Loucy (cell line): Measurements from ENCODE around the gene DTNB.
"Not testable (repeated sequence)": the region's sequence is repeated elsewhere in the genome, so short reads cannot be mapped to it uniquely, and the experiment has no call there.

ENCODE experiments used
- H2AFZ ChIP-seq: fragments of 200-600 bp; sonication (generic); 2 replicates; pipeline ENCODE4 v1.6.0; 2016; ENCODE audit warnings: antibody characterized with exemption, mild to moderate bottlenecking, low read length, moderate library complexity
- H3F3A ChIP-seq: fragments of 200-600 bp; 2 replicates; pipeline ENCODE4 v1.6.0; 2016; ENCODE audit warnings: antibody characterized with exemption, low read depth, mild to moderate bottlenecking
- H3K27me3 ChIP-seq: fragments of 200-600 bp; sonication (generic); 2 replicates; pipeline ENCODE4 v1.6.1; 2014; ENCODE audit warnings: low read length, mild to moderate bottlenecking; ENCODE audit not compliant: insufficient read depth, poor library complexity, severe bottlenecking
- H3K36me3 ChIP-seq: fragments of 200-600 bp; sonication (generic); 2 replicates; pipeline ENCODE4 v1.6.1; 2016; ENCODE audit warnings: low read length; ENCODE audit not compliant: insufficient read depth
- H3K4me1 ChIP-seq: fragments of 200-600 bp; sonication (generic); 2 replicates; pipeline ENCODE4 v1.5.1; 2014; ENCODE audit warnings: low read length, mild to moderate bottlenecking; ENCODE audit not compliant: insufficient read depth, poor library complexity, severe bottlenecking
- H3K4me2 ChIP-seq: fragments of 200-600 bp; sonication (generic); 2 replicates; pipeline ENCODE4 v1.6.0; 2014; ENCODE audit warnings: antibody characterized with exemption, low read length, low read depth, mild to moderate bottlenecking; ENCODE audit not compliant: poor library complexity, severe bottlenecking
- H3K4me3 ChIP-seq: fragments of 200-600 bp; sonication (generic); 2 replicates; pipeline ENCODE4 v1.5.1; 2014; ENCODE audit warnings: low read length, mild to moderate bottlenecking, mixed read lengths; ENCODE audit not compliant: poor library complexity, severe bottlenecking
- H3K79me2 ChIP-seq: fragments of 200-600 bp; sonication (generic); 2 replicates; pipeline ENCODE4 v1.6.1; 2014; ENCODE audit warnings: low read length; ENCODE audit not compliant: insufficient read depth
- H3K9ac ChIP-seq: fragments of 200-600 bp; sonication (generic); 2 replicates; pipeline ENCODE4 v1.6.0; 2014; ENCODE audit warnings: mild to moderate bottlenecking, low read depth, low read length, moderate library complexity; ENCODE audit not compliant: poor library complexity, severe bottlenecking
- H3K9me2 ChIP-seq: fragments of 200-600 bp; sonication (generic); replicated peaks from 2 replicates; pipeline ENCODE4 v1.6.1; 2016; ENCODE audit warnings: low read depth, low read length, mixed read lengths
- H3K9me3 ChIP-seq: fragments of 200-600 bp; sonication (generic); 2 replicates; pipeline ENCODE4 v1.6.1; 2014; ENCODE audit warnings: mild to moderate bottlenecking, antibody characterized with exemption, low read length, low read depth; ENCODE audit not compliant: insufficient read depth
- H4K20me1 ChIP-seq: fragments of 200-600 bp; sonication (generic); 2 replicates; pipeline ENCODE4 v1.6.0; 2014; ENCODE audit warnings: antibody characterized with exemption, low read length, mild to moderate bottlenecking; ENCODE audit not compliant: insufficient read depth, poor library complexity, severe bottlenecking
- CTCF ChIP-seq: fragments of 200-600 bp; sonication (generic); conservative IDR thresholded peaks from 2 replicates; pipeline ENCODE4 v1.5.1; 2014; ENCODE audit warnings: mild to moderate bottlenecking, antibody characterized with exemption, low read length
- EZH2phosphoT487 ChIP-seq: fragments of 200-600 bp; IDR thresholded peaks from 2 replicates; pipeline ENCODE4 v1.6.1; 2018; ENCODE audit warnings: antibody characterized with exemption, mild to moderate bottlenecking, moderate library complexity, borderline replicate concordance

The DTNB gene

GRCh38 chr2:25534455-25534854 lies 138.9 kb downstream of the DTNB start:
- Histone ChIP-seq H3K9me3 (no peaks in the 10 kb centered on the region), H3F3A (no peaks in the 10 kb centered on the region), H3K36me3 (no peaks in the 10 kb centered on the region), H3K4me1 (no peaks in the 10 kb centered on the region), H3K27me3 (no peaks in the 10 kb centered on the region), H3K9ac (no peak overlapping the region), H3K79me2 (no peaks in the 10 kb centered on the region), H3K4me2 (no peak overlapping the region), H3K9me2 (no peaks in the 10 kb centered on the region), H4K20me1 (no peaks in the 10 kb centered on the region), H3K4me3 (no peak overlapping the region), H2AFZ (no peak overlapping the region)
- TF ChIP-seq EZH2phosphoT487 (no peak), CTCF (no peak)

GRCh38 chr2:25533771-25534170 lies 139.6 kb downstream of the DTNB start:
- not testable (repeated sequence) for H3K36me3 ChIP-seq, H2AFZ ChIP-seq, H3K9me3 ChIP-seq, H3K79me2 ChIP-seq, H3K4me2 ChIP-seq, H4K20me1 ChIP-seq, H3K4me1 ChIP-seq, H3K4me3 ChIP-seq, H3F3A ChIP-seq, H3K9ac ChIP-seq, H3K27me3 ChIP-seq, H3K9me2 ChIP-seq

DNA sequence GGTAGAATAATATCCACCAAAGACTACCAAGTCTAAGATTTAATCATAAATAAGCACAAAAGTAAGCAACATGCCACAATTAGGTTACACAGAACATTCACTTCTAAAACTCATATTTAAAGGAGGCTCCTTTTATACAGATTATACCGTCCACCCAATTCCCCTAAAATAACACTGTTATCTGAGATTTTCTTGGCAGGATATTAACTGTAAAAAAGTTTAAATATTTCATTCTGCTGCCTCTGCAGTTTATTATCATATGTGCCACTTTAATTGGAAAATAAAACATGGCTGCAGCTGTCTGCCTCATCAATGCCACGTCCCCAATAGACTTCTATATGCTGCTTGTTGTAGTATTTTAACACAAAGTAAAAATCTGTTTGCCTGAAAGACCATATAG lies 140.9 kb downstream of the DTNB start:
- Histone ChIP-seq H3K79me2 (no peaks in the 10 kb centered on the region), H3F3A (no peaks in the 10 kb centered on the region), H3K4me2 (no peak overlapping the region), H3K9me2 (no peaks in the 10 kb centered on the region), H4K20me1 (no peaks in the 10 kb centered on the region), H3K4me1 (no peaks in the 10 kb centered on the region), H3K36me3 (0 out of 2 replicates have a peak, but pooled peaks cover 4% of the 10 kb centered on the region), H3K4me3 (no peak overlapping the region), H3K9ac (no peak overlapping the region), H3K9me3 (no peaks in the 10 kb centered on the region), H2AFZ (no peak overlapping the region), H3K27me3 (no peaks in the 10 kb centered on the region)
- TF ChIP-seq CTCF (no peak), EZH2phosphoT487 (no peak)

- H3K9ac ChIP-seq = no peak overlapping the region
- H3K4me2 ChIP-seq = no peak overlapping the region
Measured at GRCh38 chr2:25529034-25529433, 144.3 kb downstream of the DTNB start.

More at GRCh38 chr2:25529034-25529433, 144.3 kb downstream of the DTNB start:
- 0 out of 2 replicates have a peak, but pooled peaks cover 4% of the 10 kb centered on the region for H3K36me3 ChIP-seq
- no peaks in the 10 kb centered on the region for H3K27me3 ChIP-seq
- no peak overlapping the region for H2AFZ ChIP-seq
- no peaks in the 10 kb centered on the region for H3F3A ChIP-seq
- TF ChIP-seq EZH2phosphoT487 (no peak), CTCF (no peak)
- no peaks in the 10 kb centered on the region for H3K9me3 ChIP-seq
- no peaks in the 10 kb centered on the region for H3K4me1 ChIP-seq
- no peaks in the 10 kb centered on the region for H3K9me2 ChIP-seq
- no peaks in the 10 kb centered on the region for H3K79me2 ChIP-seq
- H3K4me3 ChIP-seq = no peak overlapping the region
- H4K20me1 ChIP-seq = no peaks in the 10 kb centered on the region
